ENCODE results near the gene ZBTB40. TPM values are rescaled to one million over a fixed set of nuclear protein-coding genes. Genes with fewer than 3 reads are reported as not detected.

Gene ZBTB40
- total and polyA plus RNA-seq, 9 donors: 8.3 to 26.0 (median 19.1) TPM

DNA sequence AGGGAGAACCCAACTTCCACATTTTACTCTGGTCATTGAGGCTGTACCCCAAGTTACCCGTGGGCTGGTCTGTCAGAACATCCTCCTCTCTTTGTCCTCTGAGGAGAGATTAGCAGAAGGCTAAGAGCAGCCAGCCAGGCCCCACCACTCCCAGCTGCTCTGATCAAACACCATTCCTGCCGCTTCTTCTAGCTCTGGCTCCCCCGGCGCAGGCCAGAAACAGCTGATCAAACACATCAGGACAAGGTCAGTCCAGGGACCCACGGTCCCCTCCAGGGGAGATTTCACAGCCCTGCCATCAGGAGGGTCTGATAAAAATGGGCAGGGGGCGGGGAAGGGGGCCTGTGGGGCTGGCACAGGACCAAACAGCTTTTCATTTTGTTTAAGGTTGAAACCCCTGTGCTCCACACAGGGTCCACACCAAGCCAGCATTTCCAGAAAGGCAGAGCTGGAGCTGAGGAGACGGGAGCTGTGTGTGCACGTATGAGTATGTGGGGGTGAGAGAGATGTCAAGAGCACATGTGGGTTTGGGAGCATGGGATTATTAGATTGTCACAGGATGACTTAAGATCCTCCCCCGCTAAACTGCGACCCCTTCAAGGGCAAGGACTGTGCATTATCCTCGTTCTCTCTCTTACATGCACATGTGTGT is 81.7 kb downstream of the ZBTB40 start:
- Histone ChIP-seq H3K27ac (no peak overlapping the region), H3K27me3 (no peaks in the 10 kb centered on the region), H3K4me1 (ENCODE audit: insufficient read depth) (peaks cover 3% of the 10 kb centered on the region), H3K9me3 (no peaks in the 10 kb centered on the region), H3K4me3 (no peak overlapping the region), H3K36me3 (no peaks in the 10 kb centered on the region)
- intact Hi-C loops (cut with DNase I): no loop called here
- no peak for DNase-seq
- WGBS, 3 donors: 55 to 67% (median 60%) methylated on average over 11 of the region's 11 CpGs
- TF ChIP-seq POLR2A (IDR thresholded peaks at IDR 0.05) (no peak), EP300 (IDR thresholded peaks at IDR 0.05) (no peak)
- TF ChIP-seq, protein P1, sequence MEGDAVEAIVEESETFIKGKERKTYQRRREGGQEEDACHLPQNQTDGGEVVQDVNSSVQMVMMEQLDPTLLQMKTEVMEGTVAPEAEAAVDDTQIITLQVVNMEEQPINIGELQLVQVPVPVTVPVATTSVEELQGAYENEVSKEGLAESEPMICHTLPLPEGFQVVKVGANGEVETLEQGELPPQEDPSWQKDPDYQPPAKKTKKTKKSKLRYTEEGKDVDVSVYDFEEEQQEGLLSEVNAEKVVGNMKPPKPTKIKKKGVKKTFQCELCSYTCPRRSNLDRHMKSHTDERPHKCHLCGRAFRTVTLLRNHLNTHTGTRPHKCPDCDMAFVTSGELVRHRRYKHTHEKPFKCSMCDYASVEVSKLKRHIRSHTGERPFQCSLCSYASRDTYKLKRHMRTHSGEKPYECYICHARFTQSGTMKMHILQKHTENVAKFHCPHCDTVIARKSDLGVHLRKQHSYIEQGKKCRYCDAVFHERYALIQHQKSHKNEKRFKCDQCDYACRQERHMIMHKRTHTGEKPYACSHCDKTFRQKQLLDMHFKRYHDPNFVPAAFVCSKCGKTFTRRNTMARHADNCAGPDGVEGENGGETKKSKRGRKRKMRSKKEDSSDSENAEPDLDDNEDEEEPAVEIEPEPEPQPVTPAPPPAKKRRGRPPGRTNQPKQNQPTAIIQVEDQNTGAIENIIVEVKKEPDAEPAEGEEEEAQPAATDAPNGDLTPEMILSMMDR (IDR thresholded peaks at IDR 0.05): no peak

DNA sequence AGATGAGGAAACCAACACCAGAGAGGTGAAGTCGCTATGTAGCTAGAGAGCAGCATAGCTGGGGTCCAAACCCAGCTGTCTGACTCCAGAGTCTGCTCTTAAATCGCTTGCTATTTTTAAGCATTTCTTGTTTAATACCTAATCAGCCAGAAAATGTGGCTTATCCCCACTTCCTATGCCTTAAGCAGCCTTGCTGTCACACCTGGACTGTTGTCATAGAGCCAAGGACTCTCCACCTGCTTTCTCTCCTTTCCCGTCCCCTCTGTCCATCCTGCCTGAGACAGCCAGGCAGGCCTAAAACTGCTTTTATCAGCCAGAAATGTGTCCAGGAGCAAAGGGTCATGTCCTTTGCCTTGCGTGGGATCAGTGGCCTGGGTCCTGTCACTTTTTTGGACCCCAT is 83.3 kb downstream of the ZBTB40 start:
- TF ChIP-seq POLR2A (IDR thresholded peaks at IDR 0.05): no peak
- TF ChIP-seq EP300 (IDR thresholded peaks at IDR 0.05): no peak
- TF ChIP-seq, protein P1 (IDR thresholded peaks at IDR 0.05): no peak
- Histone ChIP-seq H3K27ac (no peak overlapping the region), H3K4me3 (no peak overlapping the region), H3K27me3 (no peaks in the 10 kb centered on the region), H3K4me1 (ENCODE audit: insufficient read depth) (peaks cover 3% of the 10 kb centered on the region), H3K36me3 (no peaks in the 10 kb centered on the region), H3K9me3 (no peaks in the 10 kb centered on the region)
- WGBS, 3 donors: 93 to 98% (median 97%) methylated on average over 4 of the region's 4 CpGs
- intact Hi-C loops (cut with DNase I): no loop called here
- DNase-seq: no peak

DNA sequence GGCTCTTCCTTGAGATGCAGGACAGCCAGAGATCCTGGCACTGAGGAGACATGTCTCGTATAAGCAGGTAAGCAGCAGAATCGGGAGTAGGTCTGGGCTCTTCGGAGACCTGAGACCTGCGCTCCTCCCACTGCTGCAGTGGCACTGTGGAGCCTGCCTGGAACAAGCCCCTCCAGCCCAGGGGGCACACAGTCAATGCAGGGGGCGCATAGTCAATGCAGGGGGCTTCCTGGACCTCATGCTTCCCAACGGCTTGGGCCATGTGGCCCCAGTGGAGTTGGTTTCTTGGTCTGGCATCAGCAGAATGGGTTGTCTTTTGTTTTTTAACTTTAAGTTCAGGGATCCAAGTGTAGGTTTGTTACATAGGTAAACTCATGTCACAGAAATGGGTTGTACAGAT is 83.7 kb downstream of the ZBTB40 start:
- Histone ChIP-seq H3K36me3 (no peaks in the 10 kb centered on the region), H3K27me3 (no peaks in the 10 kb centered on the region), H3K27ac (no peak overlapping the region), H3K4me1 (ENCODE audit: insufficient read depth) (peaks cover 3% of the 10 kb centered on the region), H3K4me3 (no peak overlapping the region), H3K9me3 (no peaks in the 10 kb centered on the region)
- 89 to 92% (median 90%) methylated on average over 5 to 6 of the region's 6 CpGs for WGBS, 3 donors
- DNase-seq: no peak
- intact Hi-C loops (cut with DNase I): no loop called here
- TF ChIP-seq, protein P1 (IDR thresholded peaks at IDR 0.05): no peak
- TF ChIP-seq POLR2A (IDR thresholded peaks at IDR 0.05): no peak
- TF ChIP-seq EP300 (IDR thresholded peaks at IDR 0.05): no peak

DNA sequence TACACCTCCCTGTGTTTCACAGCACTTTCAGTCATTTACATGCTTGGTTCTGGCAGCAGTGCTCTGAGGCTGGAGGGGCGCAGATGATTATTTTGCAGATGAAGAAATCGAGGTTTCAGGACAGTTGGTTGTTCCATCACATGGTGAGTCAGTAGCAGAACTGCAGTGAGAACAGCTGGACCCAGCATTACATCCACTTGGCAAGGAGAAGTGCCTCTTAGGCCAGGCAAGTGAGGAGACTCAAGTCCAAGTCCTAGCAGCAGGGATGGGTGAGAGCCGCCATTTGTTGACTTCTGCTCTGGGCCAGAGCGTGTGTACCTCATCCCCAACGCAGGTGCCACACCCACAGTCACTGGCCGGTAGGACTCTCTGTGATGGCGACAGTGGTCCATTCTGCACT is 84.9 kb downstream of the ZBTB40 start:
- TF ChIP-seq, protein P1 (IDR thresholded peaks at IDR 0.05): no peak
- TF ChIP-seq POLR2A (IDR thresholded peaks at IDR 0.05) (no peak), EP300 (IDR thresholded peaks at IDR 0.05) (no peak)
- 73 to 83% (median 77%) methylated on average over 7 of the region's 7 CpGs for WGBS, 3 donors
- H3K9me3 ChIP-seq: no peaks in the 10 kb centered on the region
- H3K27me3 ChIP-seq: no peaks in the 10 kb centered on the region
- H3K4me3 ChIP-seq: no peak overlapping the region
- intact Hi-C loops (cut with DNase I): no loop called here
- H3K36me3 ChIP-seq: no peaks in the 10 kb centered on the region
- H3K27ac ChIP-seq: no peak overlapping the region
- DNase-seq: no peak
- no peaks in the 10 kb centered on the region for H3K4me1 ChIP-seq (ENCODE audit: insufficient read depth)

Data from ovary (tissue), 9 donors.